HG03460 (cell line): ENCODE results near the gene AGRN.
A peak's percentile ranks its signal among the peaks of the same experiment; 100 is the strongest.
"Not testable (repeated sequence)": the region's sequence is repeated elsewhere in the genome, so short reads cannot be mapped to it uniquely, and the experiment has no call there.

ENCODE experiments used
- ATAC-seq: cut with Tn5 transposase; IDR thresholded peaks from one replicate; pipeline ENCODE4 v1.9.1; 2021; ENCODE audit not compliant: unreplicated experiment

AGRN gene

GRCh38 chr1:981955-982558 lies 37.9 kb upstream of the AGRN start, which contains the start of gene PERM1:
PERM1 (minus strand) TSS chr1:982093; CDS start chr1:981029, 1,064 bp downstream.
- no peak for ATAC-seq

GRCh38 chr1:982765-983436 lies 37.0 kb upstream of the AGRN start:
- ATAC-seq, result no peak

DNA sequence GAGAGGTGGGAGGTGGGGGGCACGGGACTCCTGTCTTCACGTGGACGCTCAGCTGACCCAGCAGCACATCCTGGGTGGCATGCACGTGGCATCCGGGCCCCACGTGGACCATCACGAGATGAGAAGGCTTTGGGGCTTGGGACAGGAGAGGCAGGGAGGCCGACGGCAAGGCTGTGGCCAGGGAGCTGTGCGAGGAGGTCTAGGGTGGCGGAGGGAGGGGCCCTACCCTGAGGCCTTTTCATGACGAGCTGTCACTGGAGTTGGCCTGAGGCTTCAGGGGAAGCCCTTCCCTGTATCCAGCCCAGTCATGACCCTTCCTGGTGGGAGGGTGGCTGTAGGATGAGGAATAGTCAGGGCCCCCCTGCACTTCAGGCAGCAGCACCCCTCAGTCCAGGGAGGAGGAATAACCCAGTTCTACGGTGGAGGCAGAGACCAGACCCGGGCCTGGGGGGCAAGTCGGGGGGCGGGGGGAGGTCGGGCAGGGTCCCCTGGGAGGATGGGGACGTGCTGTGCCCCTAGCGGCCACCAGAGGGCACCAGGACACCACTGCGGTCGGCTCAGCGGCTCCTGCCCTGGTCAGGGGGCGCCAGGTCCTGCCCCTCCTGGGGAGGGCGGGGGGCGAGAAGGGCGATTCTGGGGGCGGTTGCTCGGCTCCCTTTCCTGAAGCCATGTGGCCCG lies 36.0 kb upstream of the AGRN start:
- ATAC-seq, result no peak

DNA sequence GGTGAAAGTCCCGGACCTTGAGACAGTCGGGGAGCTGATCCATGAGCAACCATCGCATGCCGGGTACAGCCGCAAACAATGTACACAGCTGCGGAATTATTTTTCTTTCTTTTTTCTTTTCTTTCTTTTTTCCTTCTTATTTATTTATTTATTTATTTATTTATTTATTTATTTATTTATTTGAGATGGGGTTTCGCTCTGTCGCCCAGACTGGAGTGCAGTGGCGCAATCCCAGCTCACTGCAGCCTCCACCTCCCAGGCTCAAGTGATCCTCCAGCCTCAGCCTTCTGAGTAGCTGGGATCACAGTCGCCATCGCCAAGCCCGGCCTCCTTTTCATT lies 35.5 kb upstream of the AGRN start:
- no peak for ATAC-seq

DNA sequence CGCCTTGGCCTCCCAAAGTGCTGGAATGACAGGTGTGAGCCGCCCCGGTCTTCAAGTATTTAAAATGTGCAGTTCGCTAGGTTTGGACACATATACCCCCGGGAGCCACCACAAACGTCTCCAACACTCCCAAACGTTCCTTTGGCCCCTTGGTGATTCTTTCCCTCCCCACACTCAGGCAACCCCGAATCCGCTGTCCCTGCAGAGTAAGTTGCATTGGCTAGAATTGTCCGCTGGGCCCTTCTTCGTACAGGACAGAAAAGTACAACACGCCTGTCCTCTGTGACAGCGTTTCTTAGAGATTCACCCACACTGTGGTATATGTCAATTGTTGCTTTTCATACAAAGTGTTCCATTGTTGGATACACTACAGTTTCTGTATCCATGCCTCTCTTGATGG lies 34.8 kb upstream of the AGRN start:
- ATAC-seq, result no peak

GRCh38 chr1:988061-988460 lies 31.9 kb upstream of the AGRN start:
- not testable (repeated sequence) for ATAC-seq

DNA sequence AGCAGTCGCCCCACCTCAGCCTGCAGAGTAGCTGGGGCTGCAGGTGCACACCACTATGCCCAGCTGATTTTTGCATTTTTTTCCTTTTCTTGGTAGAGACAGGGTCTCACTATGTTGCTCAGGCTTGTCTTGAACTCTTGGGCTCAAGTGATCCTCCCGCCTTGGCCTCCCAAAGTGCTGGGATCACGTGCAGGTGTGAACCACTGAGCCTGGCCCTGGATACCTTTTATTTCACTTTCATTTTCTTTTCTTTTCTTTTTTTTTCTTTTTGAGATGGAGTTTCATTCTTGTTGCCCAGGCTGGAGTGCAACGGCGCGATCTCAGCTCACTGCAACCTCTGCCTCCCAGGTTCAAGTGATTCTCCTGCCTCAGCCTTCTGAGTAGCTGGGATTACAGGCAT lies 28.6 kb upstream of the AGRN start:
- not testable (repeated sequence) for ATAC-seq

DNA sequence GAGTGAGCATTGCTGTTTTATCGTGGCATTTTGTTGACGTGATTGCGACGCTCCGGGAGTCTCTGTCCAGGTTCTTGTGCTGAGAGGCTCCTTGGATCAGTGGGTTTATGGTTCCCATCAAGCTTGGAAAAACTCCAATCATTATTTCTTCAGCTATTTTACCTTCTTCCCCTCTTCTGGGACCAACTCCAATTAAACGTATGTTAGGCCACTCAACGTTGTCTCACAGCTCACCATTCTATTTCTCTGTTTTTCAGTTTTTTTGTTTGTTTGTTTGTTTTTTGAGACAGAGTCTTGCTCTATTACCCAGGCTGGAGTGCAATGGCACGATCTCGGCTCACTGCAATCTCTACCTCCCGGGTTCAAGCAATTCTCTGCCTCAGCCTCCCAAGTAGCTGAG lies 28.0 kb upstream of the AGRN start:
- no peak for ATAC-seq

GRCh38 chr1:992362-992761 lies 27.6 kb upstream of the AGRN start:
- ATAC-seq, result no peak

DNA sequence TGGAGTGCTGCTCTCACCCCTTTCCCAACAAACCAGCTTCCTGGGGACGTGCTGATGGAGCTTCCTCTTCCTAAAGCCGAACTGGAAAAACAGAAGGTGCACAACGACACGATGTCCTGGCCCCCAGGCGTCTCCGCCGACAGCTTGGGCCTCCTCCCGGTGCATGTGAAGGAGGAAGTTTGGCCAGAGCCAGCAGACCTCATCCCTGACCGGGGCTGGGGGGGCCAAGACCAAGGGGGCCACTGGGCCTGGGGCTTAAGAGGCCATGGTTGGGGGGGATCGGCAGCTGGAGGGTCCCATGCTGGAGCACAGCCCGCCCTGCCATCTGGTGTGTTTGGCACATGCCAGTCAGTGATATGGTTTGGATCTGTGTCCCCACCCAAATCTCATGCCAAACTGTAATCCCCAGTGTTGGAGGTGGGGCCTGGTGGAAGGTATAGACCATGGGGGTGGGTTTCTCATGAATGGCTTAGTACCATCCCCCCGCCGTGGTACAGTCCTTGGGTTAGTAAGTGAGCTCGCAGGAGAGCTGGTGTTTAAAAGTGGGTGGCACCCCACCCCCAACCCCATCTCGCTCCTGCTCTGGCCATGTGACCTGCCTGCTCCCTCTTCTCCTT lies 26.4 kb upstream of the AGRN start:
- no peak for ATAC-seq

- ATAC-seq, result not testable (repeated sequence)
Observed at GRCh38 chr1:994546-994945, 25.4 kb upstream of the AGRN start.

GRCh38 chr1:995665-996633 lies 24.0 kb upstream of the AGRN start:
- no peak for ATAC-seq

DNA sequence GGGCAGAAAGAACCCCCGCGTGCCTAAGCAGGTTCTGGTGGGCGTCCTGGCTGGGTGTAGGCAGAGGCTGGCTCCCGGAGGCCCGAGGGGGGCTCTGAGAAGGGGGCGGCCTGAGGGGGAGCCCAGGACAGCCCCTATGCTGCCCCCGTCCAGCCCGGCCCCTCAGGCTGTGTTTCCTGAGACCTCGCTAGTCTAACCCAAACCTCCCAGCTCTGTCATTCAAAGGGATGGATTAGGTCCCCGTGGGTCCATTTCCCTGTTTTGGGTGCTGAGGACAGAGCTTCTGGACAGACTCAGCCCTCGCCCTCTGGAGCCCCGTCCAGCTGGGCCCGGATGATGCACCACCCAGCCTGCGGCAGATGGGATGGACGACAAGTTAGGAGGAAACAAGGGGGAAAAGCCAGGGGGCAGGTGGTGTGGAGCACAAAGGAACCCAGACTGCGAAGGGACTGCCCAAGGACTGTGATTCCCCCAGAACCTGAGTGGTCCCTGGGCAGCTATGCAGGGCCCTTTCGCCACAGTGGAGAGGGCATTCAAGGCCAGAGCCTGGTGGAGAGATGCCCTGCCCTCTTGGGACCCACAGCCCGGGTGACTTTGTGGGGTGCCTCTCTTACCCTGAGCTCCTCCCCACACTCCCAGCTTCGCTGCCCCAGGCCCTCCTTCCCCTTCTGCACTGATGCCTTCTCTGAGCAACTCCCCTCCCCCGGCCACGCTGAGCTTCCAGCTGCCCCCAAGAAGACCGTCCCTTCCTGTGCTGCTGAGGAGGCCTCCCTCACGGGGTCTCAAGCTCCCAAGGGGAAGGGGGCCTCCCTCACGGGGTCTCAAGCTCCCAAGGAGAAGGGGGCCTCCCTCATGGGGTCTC lies 22.8 kb upstream of the AGRN start:
- no peak for ATAC-seq

DNA sequence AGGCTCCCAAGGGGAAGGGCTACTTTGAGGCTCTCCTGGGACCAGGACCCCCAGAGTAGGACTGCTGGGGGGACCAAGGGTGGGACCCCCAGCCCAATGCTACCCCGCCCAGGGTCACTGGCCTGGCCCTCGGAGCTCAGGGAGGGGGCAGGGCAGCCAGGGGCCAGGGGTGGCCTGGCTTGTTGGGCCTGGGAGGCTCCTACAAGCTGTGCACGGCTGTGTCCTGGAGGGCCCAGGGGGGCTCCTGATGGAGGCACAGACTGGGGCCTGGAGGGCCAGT lies 22.3 kb upstream of the AGRN start:
- ATAC-seq, result no peak

- ATAC-seq, result no peak
Observed at GRCh38 chr1:997993-998744, 21.8 kb upstream of the AGRN start.

GRCh38 chr1:998745-998994 lies 21.2 kb upstream of the AGRN start:
- ATAC-seq, result no peak

- ATAC-seq, result no peak
Observed at GRCh38 chr1:998995-999724, 20.8 kb upstream of the AGRN start.

DNA sequence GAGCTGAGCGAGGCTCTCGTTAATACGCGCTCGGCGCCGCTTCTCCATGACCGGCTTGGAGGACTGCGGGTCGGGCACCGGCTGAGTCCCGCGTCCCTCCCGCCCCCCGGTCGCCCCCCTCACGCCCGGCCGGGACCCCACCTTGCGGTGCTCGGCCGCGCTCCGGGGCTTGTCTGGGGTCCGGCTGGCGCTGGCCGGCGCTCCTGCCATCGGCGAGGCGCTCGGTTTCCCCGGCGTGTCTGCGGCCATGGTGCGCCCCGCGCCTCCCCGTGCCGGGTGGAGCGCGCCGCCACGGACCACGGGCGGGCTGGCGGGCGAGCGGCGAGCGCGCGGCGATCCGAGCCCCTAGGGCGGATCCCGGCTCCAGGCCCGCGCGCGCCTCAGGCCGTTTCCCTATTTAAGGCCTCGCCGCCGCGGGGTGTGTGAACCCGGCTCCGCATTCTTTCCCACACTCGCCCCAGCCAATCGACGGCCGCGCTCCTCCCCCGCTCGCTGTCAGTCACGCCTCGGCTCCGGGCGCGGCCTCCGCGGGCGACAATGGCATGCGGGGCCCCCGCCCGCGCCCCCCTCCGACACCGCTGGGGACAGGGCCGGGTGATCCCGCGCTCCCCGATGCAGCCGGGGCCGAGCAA lies 20.1 kb upstream of the AGRN start, which contains the start of gene HES4:
TSS of gene HES4 (minus strand) at position 373 of the 632 bp plus-strand sequence. CDS start at position 249, 124 bp downstream.
- ATAC-seq, result peak; percentile 37
